GM19351 (cell line): ENCODE results near the gene DYSF.
"Not testable (repeated sequence)": the region's sequence is repeated elsewhere in the genome, so short reads cannot be mapped to it uniquely, and the experiment has no call there.

Source experiments
- ATAC-seq: cut with Tn5 transposase; IDR thresholded peaks from one replicate; pipeline ENCODE4 v1.9.1; 2021; ENCODE audit warnings: mild to moderate bottlenecking, moderate library complexity; ENCODE audit not compliant: unreplicated experiment

DYSF gene

DNA sequence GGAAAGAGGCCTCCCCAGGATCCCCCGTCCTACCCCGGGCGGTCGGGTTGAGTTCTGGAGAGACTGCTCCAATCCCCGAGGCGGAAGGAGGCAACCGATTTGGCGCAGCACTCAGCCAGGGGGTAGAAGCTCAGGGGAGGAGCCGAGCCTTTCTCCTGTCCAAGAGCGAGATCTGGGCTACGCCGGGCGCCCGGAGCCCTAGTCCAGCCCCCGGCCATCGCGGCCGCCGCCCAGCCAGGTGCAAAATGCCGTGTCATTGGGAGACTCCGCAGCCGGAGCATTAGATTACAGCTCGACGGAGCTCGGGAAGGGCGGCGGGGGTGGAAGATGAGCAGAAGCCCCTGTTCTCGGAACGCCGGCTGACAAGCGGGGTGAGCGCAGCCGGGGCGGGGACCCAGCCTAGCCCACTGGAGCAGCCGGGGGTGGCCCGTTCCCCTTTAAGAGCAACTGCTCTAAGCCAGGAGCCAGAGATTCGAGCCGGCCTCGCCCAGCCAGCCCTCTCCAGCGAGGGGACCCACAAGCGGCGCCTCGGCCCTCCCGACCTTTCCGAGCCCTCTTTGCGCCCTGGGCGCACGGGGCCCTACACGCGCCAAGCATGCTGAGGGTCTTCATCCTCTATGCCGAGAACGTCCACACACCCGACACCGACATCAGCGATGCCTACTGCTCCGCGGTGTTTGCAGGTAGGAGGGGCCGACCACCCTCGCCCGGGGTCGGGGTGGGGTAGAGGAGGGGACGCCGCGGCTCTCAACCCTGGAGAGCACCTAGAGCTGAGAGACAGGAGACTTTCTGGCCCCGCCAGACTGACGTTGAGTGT, at the start of gene DYSF:
Gene DYSF (plus strand): TSS at position 158 of the 817 bp plus-strand sequence.
- no peak for ATAC-seq

DNA sequence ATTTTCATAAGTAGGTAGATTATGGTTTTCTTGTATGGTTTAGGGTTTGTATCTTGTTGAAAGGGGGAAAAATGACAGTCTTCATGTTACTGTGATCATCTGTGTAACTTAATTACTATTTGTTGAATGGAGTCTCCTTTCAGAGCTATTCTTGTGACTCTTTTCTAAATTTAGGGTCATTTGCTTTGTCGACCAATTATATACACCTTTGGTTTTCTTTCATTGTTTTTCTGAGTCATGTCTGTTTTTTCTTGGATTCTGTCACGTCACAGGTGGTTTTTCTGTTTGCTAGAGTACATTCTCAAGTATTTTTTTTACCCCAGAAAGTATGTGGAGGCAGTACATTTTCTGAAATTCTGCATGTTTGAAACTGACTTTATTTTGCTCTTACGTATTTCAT, 43.8 kb upstream of the DYSF start:
- ATAC-seq, result no peak

DNA sequence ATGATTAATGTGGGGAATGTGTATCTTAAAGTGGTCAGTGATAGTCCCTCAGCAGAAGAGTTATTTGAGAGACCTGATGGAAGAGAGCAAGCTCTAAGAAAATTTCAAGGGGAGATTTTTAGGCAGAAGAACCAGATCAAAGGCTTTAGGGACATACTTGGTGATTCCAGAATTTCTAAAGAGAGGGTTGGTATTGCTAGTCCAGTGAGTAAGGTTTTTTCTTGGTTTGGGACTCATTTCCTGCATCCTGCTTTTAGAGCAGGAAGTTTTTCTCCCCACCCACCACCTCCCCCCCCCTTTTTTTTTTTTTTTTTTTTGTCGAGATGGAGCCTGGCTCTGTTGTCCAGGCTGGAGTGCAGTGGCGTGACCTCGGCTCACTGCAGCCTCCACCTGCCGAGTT, 42.7 kb upstream of the DYSF start:
- ATAC-seq, result no peak

DNA sequence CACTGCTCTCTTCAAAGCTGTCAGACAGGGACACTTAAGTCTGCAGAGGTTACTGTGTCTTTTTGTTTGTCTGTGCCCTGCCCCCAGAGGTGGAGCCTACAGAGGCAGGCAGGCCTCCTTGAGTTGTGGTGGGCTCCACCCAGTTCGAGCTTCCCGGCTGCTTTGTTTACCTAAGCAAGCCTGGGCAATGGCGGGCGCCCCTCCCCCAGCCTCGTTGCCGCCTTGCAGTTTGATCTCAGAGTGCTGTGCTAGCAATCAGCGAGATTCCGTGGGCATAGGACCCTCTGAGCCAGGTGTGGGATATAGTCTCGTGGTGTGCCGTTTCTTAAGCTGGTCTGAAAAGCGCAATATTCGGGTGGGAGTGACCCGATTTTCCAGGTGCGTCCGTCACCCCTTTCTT, 36.5 kb upstream of the DYSF start:
- not testable (repeated sequence) for ATAC-seq

DNA sequence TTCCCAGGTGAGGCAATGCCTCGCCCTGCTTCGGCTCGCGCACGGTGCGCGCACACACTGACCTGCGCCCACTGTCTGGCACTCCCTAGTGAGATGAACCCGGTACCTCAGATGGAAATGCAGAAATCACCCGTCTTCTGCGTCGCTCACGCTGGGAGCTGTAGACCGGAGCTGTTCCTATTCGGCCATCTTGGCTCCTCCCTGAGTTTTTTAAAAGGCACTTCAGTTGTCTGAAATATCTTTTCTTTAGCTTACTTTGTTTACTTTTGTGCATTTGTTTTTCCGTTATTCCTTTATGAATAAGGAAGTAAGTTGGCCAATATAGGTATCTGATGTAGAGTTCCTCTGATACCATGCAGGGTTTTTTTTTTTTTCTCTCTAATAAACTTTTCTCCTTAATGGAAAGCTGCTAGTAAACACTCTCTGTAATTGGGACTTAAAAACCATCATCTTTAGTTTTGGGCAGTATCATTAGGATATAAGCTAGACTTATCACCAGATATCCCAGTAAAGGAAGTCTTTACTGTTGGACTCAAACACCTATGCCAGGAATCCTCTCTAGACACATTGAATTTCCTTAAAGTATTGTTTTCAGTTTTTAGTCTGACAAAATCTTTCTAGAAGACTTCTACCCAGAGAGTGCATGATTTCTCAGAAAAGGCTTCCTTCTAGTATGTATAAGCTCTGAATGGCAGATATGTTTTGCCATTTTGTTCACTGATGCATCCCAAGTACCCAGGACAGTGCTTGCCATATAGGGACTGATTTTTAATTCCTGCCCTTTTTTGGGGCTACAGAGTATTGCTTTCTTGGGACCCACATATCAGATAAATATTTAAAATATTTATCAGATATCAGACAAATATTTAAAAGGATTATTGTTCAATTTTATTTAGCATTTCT, 35.8 kb upstream of the DYSF start:
- ATAC-seq, result no peak

DNA sequence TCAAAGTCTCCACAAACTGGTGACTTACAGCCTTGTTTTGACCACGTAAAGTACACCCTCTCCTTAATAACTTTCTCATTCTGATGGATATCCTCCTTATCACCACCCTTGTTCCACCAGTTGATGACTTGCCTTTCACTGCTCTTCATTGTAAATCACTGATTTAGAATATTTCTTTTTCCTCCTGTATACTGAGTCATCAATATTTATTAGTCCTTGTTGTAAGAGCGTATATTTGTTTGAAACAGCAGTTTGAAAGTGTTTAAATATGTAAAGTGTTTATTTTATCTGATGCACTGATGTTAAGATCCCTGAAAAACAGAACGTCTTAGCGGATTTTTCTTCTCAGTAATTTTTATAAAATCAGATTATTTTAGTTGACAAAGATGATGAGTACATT, 34.2 kb upstream of the DYSF start:
- no peak for ATAC-seq

DNA sequence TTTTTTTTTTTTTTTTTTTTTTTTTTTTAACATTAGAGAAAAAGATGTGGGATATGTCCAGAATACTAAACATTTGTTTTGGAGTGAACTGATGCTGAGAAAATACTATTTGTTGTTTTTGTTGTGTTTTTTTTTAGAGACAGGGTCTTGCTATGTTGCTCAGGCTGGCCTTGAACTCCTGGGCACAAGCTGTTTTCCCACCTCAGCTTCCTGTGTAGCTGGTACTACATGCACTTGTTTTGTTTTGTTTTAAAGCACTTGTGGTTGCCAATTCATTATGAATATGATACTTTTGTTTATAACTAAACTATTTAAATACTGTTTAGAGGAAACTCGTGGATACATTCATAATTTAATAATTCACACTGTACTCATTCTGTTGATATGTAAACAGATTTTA, 33.4 kb upstream of the DYSF start:
- ATAC-seq, result no peak

DNA sequence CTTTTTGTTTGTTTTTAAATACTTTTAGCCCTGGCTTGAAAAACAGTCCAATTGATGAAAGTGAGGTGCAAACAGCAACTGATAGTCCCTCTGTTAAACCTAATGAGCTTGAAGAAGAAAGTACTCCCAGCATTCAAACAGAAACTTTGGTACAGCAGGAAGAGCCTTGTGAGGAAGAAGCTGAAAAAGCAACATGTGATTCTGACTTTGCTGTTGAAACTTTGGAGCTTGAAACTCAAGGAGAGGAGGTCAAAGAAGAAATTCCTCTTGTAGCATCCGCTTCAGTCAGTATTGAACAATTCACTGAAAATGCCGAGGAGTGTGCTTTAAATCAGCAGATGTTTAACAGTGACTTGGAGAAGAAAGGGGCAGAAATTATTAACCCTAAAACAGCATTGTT, 30.6 kb upstream of the DYSF start:
- ATAC-seq, result no peak

DNA sequence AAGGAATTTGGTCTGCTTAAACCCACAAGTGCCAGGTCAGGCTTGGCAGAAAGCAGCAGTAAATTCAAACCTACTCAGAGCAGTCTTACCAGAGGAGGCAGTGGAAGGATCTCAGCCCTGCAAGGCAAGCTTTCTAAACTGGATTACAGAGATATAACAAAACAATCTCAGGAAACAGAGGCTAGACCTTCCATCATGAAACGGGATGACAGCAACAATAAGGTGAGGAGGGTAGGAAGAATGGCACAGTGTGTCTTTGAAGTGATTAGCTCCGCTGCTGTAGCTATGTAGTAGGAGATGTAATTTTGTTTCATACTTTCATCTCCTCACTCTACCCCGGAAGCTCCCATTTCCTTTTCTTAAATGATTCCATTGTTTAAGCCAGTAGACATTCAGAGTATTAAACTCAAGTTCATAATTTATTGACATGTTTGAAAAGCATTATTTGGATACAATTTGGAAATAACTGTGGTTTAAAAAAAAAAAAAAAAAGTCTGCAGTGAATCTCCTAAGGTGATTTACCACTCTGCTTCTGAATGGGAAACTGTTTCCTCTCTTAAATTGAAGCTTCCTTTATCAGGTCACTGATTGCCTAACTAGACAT, 29.4 kb upstream of the DYSF start:
- ATAC-seq, result no peak

DNA sequence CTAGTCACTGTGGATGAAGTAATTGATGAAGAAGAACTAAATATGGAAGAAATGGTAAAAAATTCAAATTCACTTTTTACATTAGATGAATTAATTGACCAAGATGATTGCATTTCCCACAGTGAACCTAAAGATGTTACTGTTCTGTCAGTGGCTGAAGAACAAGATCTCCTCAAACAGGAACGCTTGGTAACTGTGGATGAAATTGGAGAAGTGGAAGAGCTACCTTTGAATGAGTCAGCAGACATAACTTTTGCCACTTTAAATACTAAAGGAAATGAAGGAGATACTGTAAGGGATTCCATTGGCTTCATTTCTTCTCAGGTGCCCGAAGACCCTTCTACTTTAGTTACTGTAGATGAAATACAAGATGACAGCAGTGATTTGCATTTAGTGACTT, 26.6 kb upstream of the DYSF start:
- no peak for ATAC-seq

DNA sequence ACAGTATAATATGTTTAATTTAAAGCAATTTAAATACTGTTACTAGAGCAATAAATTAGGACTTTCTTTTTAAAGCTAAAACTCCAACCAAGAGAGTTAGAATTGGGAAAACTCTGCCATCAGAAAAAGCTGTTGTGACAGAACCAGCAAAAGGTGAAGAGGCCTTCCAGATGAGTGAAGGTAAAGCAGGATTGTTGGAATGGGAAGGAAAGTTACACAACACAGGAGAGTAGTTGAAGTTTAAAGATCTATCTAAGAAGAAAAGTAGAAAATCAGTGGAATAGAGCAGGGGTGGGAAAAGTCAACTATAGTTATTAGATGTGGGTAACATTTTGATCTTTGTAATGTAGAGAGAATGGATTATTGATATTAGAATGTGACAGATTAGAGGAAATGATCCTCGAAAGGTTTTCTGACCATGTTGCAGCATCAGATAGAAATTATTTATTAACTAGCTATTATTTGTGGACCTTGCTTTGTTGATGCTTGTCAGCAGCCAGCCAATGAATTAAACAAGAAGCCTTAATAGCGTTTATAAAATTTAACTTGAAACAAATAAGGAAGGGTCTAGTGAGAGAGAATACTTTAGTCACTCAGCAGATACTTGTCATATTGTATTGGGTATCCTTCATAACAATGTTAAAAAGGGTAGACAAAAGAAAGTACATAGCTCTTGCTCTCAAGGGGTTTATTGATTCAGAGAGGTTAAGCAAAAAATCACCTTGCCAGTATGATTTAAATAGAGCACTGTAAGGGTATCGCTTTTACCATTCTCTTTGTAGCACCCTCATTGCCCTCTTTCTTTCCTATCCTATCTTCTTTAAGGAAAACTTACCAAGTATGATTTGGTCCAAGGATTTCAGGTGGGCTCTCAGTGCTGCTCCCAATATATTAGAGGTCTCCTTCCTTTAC, 24.6 kb upstream of the DYSF start:
- no peak for ATAC-seq

DNA sequence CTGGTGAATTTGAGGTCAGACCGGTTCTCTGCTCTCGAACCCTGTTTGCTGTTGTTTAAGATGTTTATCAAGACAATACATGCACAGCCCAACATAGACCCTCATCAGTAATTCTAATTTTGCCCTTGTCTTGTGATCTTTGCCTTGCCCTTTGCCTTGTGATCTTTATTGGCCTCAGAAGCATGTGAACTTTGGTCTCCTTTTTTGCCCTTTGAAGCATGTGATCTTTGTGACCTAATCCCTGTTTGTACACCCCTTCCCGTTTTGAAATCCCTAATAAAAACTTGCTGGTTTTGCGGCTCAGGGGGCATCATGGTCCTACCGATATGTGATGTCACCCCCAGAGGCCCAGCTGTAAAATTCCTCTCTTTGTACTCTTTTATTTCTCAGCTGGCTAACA, 8.2 kb upstream of the DYSF start:
- not testable (repeated sequence) for ATAC-seq

DNA sequence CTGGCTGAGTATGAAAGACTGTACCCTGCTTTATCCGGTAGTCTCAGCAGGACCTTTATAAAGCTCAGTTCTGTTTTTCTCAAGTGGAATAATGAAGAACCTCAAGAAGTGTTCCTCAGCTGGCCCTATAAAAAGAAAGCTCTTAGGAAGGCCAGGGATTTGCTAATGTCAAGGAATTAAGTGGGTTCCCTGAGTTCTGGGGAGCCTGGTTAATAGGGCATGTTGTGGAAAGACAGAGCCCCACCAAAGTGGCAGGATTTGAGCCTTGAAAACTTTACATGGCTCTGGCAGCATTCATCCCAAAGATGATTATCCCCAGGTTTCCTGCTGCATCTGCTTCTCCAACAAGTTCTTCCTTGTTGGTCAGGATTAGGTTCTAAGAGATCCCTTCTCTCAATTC, 6.9 kb upstream of the DYSF start:
- no peak for ATAC-seq

DNA sequence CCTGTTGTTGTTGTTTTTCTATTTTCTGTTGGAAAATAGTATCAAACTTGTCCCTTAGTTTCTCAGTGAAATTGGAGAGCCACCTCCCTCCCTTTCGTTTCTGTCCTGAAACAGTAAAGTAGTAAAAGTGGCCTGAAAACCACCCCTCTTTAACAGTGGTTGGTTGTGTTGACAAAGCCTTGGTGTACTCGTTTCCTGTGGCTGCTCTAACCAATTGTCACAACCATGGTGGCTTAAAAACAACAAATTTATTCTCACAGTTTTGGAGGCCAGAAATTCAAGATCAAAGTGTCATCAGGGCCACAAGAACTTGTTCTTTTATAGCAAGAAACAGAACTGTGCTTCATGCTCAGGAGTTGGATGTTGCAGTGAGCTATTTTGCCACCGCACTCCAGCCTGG, 4.0 kb upstream of the DYSF start:
- ATAC-seq, result no peak

DNA sequence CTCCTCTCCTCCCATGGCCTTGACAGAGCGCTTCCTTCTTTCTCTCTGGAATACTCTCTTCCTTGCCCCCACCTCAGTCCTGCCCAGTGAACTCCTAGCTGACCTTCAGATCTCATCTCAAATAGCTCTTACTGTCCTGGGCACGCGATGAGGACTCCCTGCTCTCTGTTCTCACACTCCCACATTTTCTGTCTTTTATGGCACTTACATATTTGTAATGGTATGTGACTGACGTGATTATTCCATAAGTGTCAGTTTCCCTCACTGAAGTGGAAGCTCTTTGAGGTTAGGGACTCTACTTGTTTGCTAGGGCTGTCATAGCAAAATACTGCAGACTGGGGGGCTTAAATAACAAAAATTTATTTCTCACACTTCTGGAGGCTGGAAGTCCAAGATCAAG, 1.7 kb upstream of the DYSF start:
- no peak for ATAC-seq

DNA sequence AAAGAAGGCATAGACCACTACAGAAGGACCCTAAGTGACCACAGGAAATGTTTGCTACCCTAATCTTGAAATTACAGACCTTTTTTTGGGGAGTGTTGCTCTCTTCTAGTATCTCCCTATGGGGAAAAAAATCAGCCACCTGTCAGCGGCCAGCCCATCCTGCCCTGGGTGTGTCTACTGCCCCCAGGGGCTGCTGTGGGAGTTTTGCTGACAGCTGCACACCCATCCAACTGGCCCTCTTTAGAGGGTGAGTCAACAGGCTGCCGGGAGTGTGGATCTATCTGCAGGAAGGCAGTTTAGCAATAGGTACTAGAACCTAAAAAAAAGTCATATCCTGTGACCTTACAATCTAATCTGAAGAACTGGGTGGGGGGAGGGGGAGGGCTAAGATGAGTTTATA, 796 bp upstream of the DYSF start:
- ATAC-seq, result no peak

DNA sequence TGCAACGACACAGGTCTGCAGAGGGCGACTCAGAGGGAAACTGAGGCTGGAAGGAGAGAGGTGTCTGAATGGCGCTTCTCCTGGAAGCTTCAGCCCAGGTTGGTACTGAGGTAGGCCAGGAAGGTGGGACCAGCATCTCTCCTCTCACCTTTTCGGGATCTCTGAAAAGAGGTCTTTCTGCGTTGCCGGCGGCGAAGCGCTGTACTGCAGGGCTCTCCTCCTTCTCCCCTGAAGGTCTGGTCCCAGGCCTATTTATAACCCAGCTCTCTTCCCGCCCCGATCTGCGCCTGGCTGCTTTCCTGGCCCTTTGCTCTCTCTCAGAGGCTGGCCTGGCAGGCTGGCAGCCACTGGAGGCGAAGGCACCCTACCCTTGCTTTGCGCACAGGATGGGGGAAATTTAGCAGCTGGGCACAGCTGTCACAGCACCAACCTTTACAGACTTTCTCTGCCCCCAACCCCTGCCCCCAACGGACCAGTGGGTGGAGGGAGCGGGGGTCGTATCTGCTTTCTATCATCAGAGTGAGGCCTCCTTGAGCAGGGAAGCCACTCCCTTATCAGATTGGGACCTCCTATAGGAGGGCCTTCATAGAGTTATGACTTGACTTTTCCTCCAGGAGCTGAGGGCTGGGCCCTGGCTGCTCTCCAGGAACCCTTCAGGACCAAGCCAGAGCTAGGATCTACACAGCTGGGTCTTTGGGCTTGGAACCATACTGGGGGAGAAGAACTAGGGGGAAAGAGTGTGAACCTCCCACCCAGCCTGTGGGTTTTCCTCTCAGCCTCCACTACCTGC, 1.1 kb downstream of the DYSF start:
- no peak for ATAC-seq

DNA sequence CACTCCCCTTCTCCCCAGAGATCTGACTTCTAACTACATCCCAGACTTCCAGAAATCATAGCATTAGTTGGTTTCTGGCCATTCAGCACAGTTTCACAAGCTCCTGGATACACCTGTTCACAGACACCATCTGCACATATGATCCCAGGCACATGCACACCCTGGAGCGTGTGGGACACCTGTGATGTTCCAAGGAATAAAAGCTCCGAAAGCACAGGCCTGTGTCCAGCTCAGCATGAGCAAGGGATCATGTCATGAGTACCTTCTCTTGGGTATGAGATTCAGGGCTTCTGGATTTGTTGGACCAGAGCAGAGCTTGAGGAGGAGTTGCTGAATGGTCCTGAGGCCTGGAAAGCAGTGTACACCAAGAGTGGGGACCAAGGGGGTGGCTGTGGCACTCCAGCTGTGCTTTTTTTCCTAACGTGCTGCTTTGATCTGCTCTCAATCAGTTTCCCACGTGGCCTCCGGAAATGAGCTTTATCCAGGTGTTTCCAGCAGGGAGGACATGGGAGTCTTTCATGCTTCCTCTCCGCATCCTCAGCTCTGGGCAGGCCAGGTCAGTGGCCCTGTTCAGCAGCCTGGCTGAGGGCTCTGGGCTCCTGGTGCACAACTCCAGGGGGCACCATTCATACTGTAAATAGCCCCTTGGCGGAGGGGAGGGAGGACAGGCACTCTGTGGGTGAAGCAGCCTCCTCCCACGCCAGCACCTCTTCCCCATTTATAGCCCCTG, 1.8 kb downstream of the DYSF start:
- no peak for ATAC-seq
